GM18502 (cell line): Measurements from ENCODE around the gene ADAR.

Source experiments
- ATAC-seq: cut with Tn5 transposase; IDR thresholded peaks from one replicate; pipeline ENCODE4 v1.9.1; 2021; ENCODE audit warnings: mild to moderate bottlenecking; ENCODE audit not compliant: unreplicated experiment, poor library complexity

Gene ADAR

GRCh38 chr1:154536570-154536969, 71.4 kb downstream of the ADAR start:
- no peak for ATAC-seq

- no peak for ATAC-seq
Measured at GRCh38 chr1:154533952-154534844, 73.8 kb downstream of the ADAR start.
